H9 (cell line): ENCODE measurements around the gene RPP14. TPM values are rescaled to one million over a fixed set of nuclear protein-coding genes. Genes with fewer than 3 reads are reported as not detected.

Experiments used
- DNase-seq: peaks from one replicate; pipeline ENCODE4 v3.0.0-alpha.2; 2017
- H2AFZ ChIP-seq: one replicate; pipeline ENCODE4 v1.6.1; 2013; ENCODE audit warnings: mild to moderate bottlenecking, low read length, control low read depth, moderate library complexity
- H2AK5ac ChIP-seq: 2 replicates; pipeline ENCODE4 v1.6.1; 2013; ENCODE audit warnings: low read length, control low read depth, mixed read lengths; ENCODE audit not compliant: insufficient read length
- H2BK120ac ChIP-seq: one replicate; pipeline ENCODE4 v1.6.1; 2013; ENCODE audit warnings: low read depth, mild to moderate bottlenecking, low read length, control low read depth, inconsistent platforms; ENCODE audit not compliant: poor library complexity, severe bottlenecking
- H2BK12ac ChIP-seq: 2 replicates; pipeline ENCODE4 v1.6.1; 2013; ENCODE audit warnings: low read length, control low read depth, mixed read lengths, low read depth; ENCODE audit not compliant: insufficient read length
- H2BK15ac ChIP-seq: 2 replicates; pipeline ENCODE4 v1.6.1; 2013; ENCODE audit warnings: low read depth, low read length, control low read depth
- H2BK20ac ChIP-seq: one replicate; pipeline ENCODE4 v1.6.1; 2013; ENCODE audit warnings: low read depth, mild to moderate bottlenecking, low read length, control low read depth, inconsistent platforms; ENCODE audit not compliant: poor library complexity, severe bottlenecking
- H2BK5ac ChIP-seq: 2 replicates; pipeline ENCODE4 v1.6.1; 2013; ENCODE audit warnings: low read length, control low read depth, mixed read lengths; ENCODE audit not compliant: insufficient read length
- H3K14ac ChIP-seq: 2 replicates; pipeline ENCODE4 v1.6.1; 2013; ENCODE audit warnings: low read length, control low read depth; ENCODE audit not compliant: insufficient read depth
- H3K18ac ChIP-seq: 2 replicates; pipeline ENCODE4 v1.6.1; 2013; ENCODE audit warnings: low read depth, mild to moderate bottlenecking, mixed read lengths, low read length, control low read depth; ENCODE audit not compliant: insufficient read length
- H3K23ac ChIP-seq: 2 replicates; pipeline ENCODE4 v1.6.1; 2013; ENCODE audit warnings: low read length, control low read depth, mixed read lengths, low read depth; ENCODE audit not compliant: insufficient read length
- H3K23me2 ChIP-seq: 2 replicates; pipeline ENCODE4 v1.6.1; 2013; ENCODE audit warnings: low read depth, mild to moderate bottlenecking, mixed read lengths, low read length, control low read depth; ENCODE audit not compliant: insufficient read length, poor library complexity, severe bottlenecking
- H3K27ac ChIP-seq: 2 replicates; pipeline ENCODE4 v1.5.1; 2013; ENCODE audit warnings: low read length, control low read depth, mixed read lengths, low read depth; ENCODE audit not compliant: insufficient read length
- H3K27me3 ChIP-seq: 2 replicates; pipeline ENCODE4 v1.6.1; 2013; ENCODE audit warnings: low read length, control low read depth, inconsistent platforms; ENCODE audit not compliant: insufficient read depth
- H3K4ac ChIP-seq: 2 replicates; pipeline ENCODE4 v1.6.1; 2013; ENCODE audit warnings: low read depth, mild to moderate bottlenecking, control low read depth, inconsistent platforms, low read length, moderate library complexity
- H3K4me1 ChIP-seq: 2 replicates; pipeline ENCODE4 v1.6.1; 2013; ENCODE audit warnings: low read length, control low read depth, inconsistent platforms; ENCODE audit not compliant: insufficient read depth
- H3K4me2 ChIP-seq: 2 replicates; pipeline ENCODE4 v1.6.1; 2013; ENCODE audit warnings: low read length, control low read depth, mixed read lengths; ENCODE audit not compliant: insufficient read length, insufficient read depth
- H3K56ac ChIP-seq: 2 replicates; pipeline ENCODE4 v1.6.1; 2013; ENCODE audit warnings: low read depth, mild to moderate bottlenecking, mixed read lengths, low read length, control low read depth; ENCODE audit not compliant: insufficient read length
- H3K79me1 ChIP-seq: 2 replicates; pipeline ENCODE4 v1.6.1; 2013; ENCODE audit warnings: low read depth, mild to moderate bottlenecking, moderate library complexity, low read length, control low read depth, inconsistent platforms; ENCODE audit not compliant: insufficient read depth, poor library complexity, severe bottlenecking
- H3K79me2 ChIP-seq: 2 replicates; pipeline ENCODE4 v1.6.1; 2013; ENCODE audit warnings: low read length, control low read depth, inconsistent platforms; ENCODE audit not compliant: insufficient read depth
- H3K9ac ChIP-seq: 2 replicates; pipeline ENCODE4 v1.6.1; 2013; ENCODE audit warnings: low read length, control low read depth, mixed read lengths; ENCODE audit not compliant: insufficient read length; ENCODE audit errors: extremely low read depth
- H3K9me3 ChIP-seq: one replicate; pipeline ENCODE4 v1.6.1; 2013; ENCODE audit warnings: low read depth, low read length, inconsistent platforms; ENCODE audit not compliant: control insufficient read depth
- H3T11ph ChIP-seq: one replicate; pipeline ENCODE4 v1.6.1; 2013; ENCODE audit warnings: mild to moderate bottlenecking, low read length, control low read depth, inconsistent platforms
- H4K20me1 ChIP-seq: one replicate; pipeline ENCODE4 v1.6.1; 2013; ENCODE audit not compliant: control insufficient read depth, insufficient read length, insufficient read depth
- H4K5ac ChIP-seq: 2 replicates; pipeline ENCODE4 v1.6.1; 2013; ENCODE audit warnings: low read depth, mild to moderate bottlenecking, mixed read lengths, low read length, control low read depth; ENCODE audit not compliant: insufficient read length
- H4K8ac ChIP-seq: replicated peaks from 2 replicates; pipeline ENCODE4 v1.6.1; 2013; ENCODE audit warnings: low read length, control low read depth, mixed read lengths, low read depth; ENCODE audit not compliant: insufficient read length
- H4K91ac ChIP-seq: 2 replicates; pipeline ENCODE4 v1.6.1; 2013; ENCODE audit warnings: low read depth, mild to moderate bottlenecking, moderate library complexity, mixed read lengths, low read length, control low read depth; ENCODE audit not compliant: insufficient read length
- H3K27ac Mint-ChIP-seq, 3 experiments: 2 replicates in 2 of 3; 3 replicates in 1 of 3; pipeline ENCODE4 v1.8.0; 2020 to 2021; ENCODE audit warnings: mixed read lengths in 3 of 3, mild to moderate bottlenecking in 1 of 3, moderate library complexity in 1 of 3
- H3K27me3 Mint-ChIP-seq: 2 replicates; pipeline ENCODE4 v1.8.0; 2021; ENCODE audit warnings: low read depth, mild to moderate bottlenecking, moderate library complexity, mixed read lengths
- H3K36me3 Mint-ChIP-seq, 3 experiments: 2 replicates in 2 of 3; 3 replicates in 1 of 3; pipeline ENCODE4 v1.8.0; 2020 to 2021; ENCODE audit warnings: low read depth in 3 of 3, mixed read lengths in 3 of 3; ENCODE audit not compliant: insufficient read depth in 1 of 3
- H3K4me1 Mint-ChIP-seq, 2 experiments: 2 replicates each; pipeline ENCODE4 v1.8.0; 2020; ENCODE audit warnings: mixed read lengths in 2 of 2
- H3K4me3 Mint-ChIP-seq, 2 experiments: 2 replicates in 1 of 2; 3 replicates in 1 of 2; pipeline ENCODE4 v1.8.0; 2020 to 2021; ENCODE audit warnings: mild to moderate bottlenecking in 2 of 2, mixed read lengths in 2 of 2, moderate library complexity in 1 of 2
- H3K9me3 Mint-ChIP-seq, 2 experiments: 2 replicates in 1 of 2; 3 replicates in 1 of 2; pipeline ENCODE4 v1.8.0; 2020; ENCODE audit warnings: mild to moderate bottlenecking in 2 of 2, mixed read lengths in 2 of 2, moderate library complexity in 1 of 2
- CTCF ChIP-seq: fragments of 200-600 bp; sonication (generic); conservative IDR thresholded peaks from 3 replicates; pipeline ENCODE4 v1.8.0; 2021; ENCODE audit warnings: antibody characterized with exemption, mild to moderate bottlenecking
- WGBS: extraction: QIAGEN DNeasy Blood & Tissue Kit; methylation state at CpG from one replicate; pipeline ENCODE4 v1.1.7; 2013; ENCODE audit warnings: missing lambda C conversion rate, low lambda C conversion rate, mixed read lengths; ENCODE audit not compliant: insufficient read length; ENCODE audit errors: extremely low coverage; 5-methylcytosine and 5-hydroxymethylcytosine counted together
- total RNA-seq: library from RNA; stranded (reverse); gene quantifications from 2 replicates; pipeline ENCODE4 v1.2.1, GENCODE V29; 2021

Gene RPP14
- total RNA-seq, 1 experiment from 2014 or later, result 23.9 TPM

- no peaks in the 10 kb centered on the region for H4K20me1 ChIP-seq
- no peaks in the 10 kb centered on the region for H3K4me1 Mint-ChIP-seq
- H2BK20ac ChIP-seq, result no peak overlapping the region
- H2BK15ac ChIP-seq, result no peak overlapping the region
- H3K27me3 Mint-ChIP-seq, result no peaks in the 10 kb centered on the region; the same call in 1 of the 2 replicates
- no peak overlapping the region for H2BK5ac ChIP-seq
- no peak for DNase-seq
- no peak overlapping the region for H3K4ac ChIP-seq
- no peak overlapping the region for H2BK12ac ChIP-seq
- H3K27ac ChIP-seq, result no peak overlapping the region
- no peak overlapping the region for H4K91ac ChIP-seq
- no peak overlapping the region for H3K14ac ChIP-seq
- H3K79me2 ChIP-seq, result no peaks in the 10 kb centered on the region
- no peak overlapping the region for H3K9ac ChIP-seq
- no peaks in the 10 kb centered on the region for H3K27me3 ChIP-seq
- no peak overlapping the region for H2AK5ac ChIP-seq
- WGBS, result no CpG with 5 or more reads among the region's 3 CpGs
- H3K79me1 ChIP-seq, result no peaks in the 10 kb centered on the region
- no peak overlapping the region for H3K4me3 Mint-ChIP-seq
- no peak overlapping the region for H3K27ac Mint-ChIP-seq
- no peak overlapping the region for H4K5ac ChIP-seq
- H3K18ac ChIP-seq, result no peak overlapping the region
- H3K56ac ChIP-seq, result no peak overlapping the region
- no peaks in the 10 kb centered on the region for H3K4me1 ChIP-seq
- H3K9me3 Mint-ChIP-seq, result peaks cover 0 to 7% of the 10 kb centered on the region in 2 experiments; a peak in 2 of 5 replicates
- no peak overlapping the region for H3K23ac ChIP-seq
- H2AFZ ChIP-seq, result no peak overlapping the region
- no peak overlapping the region for H3T11ph ChIP-seq
- no peak overlapping the region for H2BK120ac ChIP-seq
- H3K4me2 ChIP-seq, result no peak overlapping the region
- H4K8ac ChIP-seq, result no peak overlapping the region
- H3K23me2 ChIP-seq, result no peaks in the 10 kb centered on the region
- H3K36me3 Mint-ChIP-seq, result peaks cover 2 to 7% (median 4%) of the 10 kb centered on the region in 3 experiments; a peak in 4 of 7 replicates
- no peak for TF ChIP-seq CTCF
- no peaks in the 10 kb centered on the region for H3K9me3 ChIP-seq
These were observed 31.9 kb upstream of the RPP14 start for GRCh38 chr3:58274027-58274614.
